Measurements from ENCODE around the gene IP6K3.

The IP6K3 gene

DNA sequence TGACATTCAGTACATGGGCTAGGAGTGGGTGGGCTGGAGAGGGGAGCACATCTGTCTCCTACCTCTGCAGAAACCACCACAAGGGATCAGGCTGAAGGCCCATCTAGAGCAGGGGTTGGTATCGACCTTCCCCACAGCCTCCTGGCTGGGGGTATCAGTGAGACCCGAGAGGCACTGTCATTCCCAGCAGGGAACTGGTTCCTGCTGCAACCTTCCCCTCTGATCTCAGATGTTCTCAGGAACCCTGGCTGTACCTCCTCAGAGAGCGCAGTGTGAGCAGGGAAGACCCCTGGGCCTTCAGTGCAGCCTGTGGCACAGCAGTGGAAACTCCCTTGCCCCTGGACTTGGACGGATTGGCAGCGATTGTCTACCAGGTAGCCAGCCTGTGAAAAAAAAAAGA, 7.8 kb downstream of the IP6K3 start:
- no peak for DNase-seq

GRCh38 chr6:33738153-33738552, 8.6 kb downstream of the IP6K3 start:
- no peak for DNase-seq

DNA sequence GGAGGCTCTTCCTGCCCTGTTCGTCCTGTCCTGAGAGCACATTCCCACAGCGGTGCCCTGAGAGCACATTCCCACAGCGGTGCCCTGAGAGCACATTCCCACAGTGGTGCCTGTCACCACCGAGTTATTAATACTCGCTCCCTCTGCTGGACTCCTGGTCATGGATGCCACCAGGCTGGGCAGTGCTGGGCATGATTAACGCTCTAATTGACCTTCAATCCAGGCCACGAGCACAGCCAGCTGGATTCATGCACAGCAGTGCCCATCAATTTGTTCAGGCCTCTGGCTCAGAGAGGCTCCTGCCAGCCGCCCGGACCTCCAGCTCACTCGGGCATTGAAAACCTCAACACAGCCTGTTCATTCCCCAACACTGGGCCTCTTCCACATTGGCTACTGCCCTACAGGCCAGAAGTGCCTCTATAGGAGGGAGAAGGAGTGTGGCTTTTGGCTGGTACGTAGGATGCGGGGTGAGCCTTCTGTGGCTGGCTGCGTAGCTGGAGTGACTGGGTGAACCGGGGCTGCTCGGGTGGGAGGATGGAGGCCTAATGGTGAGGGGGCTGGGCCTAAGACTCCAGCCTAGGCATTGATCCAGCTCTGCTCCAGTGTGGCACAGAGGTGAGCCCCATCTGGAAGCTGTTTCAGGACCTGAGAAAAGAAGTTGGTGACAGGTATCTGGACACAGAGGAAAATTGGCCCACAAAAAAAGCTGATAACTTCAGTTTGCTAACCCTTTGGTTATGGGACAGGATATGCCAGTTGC, 9.3 kb downstream of the IP6K3 start:
- no peak for DNase-seq

- no peak for DNase-seq
Measured at GRCh38 chr6:33735216-33735615, 11.5 kb downstream of the IP6K3 start.

GRCh38 chr6:33733709-33734007, 13.0 kb downstream of the IP6K3 start:
- no peak for DNase-seq

DNA sequence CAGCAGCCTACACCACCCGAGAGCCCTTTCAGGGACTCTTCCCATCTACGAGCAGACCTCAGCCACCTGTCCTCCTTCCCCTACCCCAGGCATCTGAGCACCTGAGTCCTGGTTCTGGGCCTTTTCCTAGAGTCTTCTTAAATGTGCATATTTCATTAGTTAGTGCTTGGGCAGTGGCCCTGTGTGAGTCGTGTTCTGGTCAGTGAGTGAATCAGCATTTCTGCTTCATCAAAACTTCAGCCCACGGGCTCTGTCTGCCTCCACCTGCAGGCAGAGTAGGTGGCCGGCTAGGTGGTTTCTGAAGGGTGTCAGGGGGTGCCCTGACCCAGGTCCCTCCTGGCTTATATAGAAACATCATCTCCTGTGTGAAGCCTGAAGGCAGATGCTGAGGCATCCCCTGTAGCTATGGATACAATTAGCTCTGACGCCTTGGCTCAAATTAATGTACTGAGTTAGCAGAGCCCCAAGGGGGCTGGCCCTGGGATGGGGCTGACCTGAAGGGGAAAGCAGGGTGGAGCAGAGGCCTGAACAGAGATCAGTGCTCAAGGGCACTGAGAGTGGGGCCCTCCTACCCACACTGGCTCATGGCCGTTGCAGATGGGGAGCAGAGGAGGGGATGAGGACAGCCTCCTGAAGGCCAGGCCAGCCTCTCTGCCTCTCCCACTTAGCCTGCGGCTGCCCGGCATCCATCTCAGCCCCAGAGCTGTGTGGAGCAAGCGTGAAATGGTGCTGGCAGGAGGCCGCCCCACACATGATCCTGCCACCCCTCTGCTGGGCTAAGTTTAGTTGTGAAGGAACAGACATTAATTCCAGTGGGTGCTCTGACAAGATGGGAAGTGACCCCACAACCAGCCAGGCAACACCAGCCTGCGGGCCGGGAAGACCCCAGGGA, 13.6 kb downstream of the IP6K3 start:
- no peak for DNase-seq

GRCh38 chr6:33732385-33732784, 14.3 kb downstream of the IP6K3 start:
- no peak for DNase-seq

- no peak for DNase-seq
Measured at GRCh38 chr6:33731751-33732282, 14.9 kb downstream of the IP6K3 start.

GRCh38 chr6:33731035-33731434, 15.7 kb downstream of the IP6K3 start:
- no peak for DNase-seq

DNA sequence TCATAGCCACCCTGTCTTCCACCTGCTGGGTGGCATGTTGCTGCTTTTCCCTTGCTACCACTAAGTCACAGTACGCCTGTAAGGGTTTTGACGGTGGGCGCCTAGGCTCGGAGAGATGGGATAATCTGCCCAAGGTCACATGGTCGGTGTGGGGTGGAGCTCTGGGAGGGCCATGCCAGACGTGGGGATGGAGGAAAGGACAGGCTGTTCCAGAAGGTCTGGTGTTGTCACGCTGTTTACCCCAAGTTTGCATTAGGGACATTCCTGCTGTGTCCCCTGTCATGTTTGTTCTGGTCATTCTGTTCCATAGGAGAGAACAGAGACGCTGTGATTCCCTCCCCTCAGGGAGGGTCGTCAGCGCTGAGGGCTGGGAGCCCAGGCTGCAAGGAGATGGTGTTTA, 16.1 kb downstream of the IP6K3 start:
- DNase-seq = no peak

- no peak for DNase-seq
Measured at GRCh38 chr6:33729059-33729458, 17.6 kb downstream of the IP6K3 start.

DNA sequence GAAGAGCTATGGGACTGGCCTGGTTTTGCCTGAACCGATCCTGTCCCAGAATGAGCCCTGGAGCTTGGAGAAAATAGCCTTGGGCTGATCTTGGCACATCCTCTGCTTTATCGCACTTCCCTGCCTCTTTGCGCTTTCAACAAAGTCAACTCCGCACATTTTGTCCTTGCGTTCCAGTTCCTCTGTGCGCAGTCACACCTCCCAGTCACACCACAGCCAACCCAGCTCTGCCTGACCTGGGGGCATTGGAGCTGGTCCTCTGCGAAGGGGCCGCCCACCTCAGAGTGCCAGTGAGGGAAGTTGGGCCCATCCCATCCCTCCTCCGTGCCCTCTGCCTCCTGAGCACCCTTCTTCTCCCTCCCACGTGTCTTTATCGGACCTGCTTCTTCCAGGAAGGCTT, 18.3 kb downstream of the IP6K3 start:
- no peak for DNase-seq

GRCh38 chr6:33727932-33728331, 18.8 kb downstream of the IP6K3 start:
- no peak for DNase-seq

DNA sequence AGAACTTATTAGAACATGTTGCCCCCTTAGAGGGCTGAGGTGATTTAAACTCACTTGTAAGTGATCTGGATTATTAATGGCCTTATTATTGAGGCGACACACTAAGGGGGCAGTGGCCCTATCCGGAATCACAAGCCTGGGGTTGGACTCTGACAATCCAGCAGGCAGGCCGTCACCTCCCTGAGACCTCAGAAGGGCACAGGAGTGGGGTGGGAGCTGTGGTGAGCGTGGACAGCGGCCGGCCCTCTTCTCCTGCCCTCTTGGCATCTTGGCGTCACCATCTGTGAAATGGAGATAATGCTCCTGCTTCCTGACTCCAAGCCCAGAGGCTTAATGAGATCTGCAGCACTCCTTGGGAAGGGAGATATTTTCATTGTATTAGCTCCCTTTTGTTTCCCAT, 19.6 kb downstream of the IP6K3 start:
- no peak for DNase-seq

DNA sequence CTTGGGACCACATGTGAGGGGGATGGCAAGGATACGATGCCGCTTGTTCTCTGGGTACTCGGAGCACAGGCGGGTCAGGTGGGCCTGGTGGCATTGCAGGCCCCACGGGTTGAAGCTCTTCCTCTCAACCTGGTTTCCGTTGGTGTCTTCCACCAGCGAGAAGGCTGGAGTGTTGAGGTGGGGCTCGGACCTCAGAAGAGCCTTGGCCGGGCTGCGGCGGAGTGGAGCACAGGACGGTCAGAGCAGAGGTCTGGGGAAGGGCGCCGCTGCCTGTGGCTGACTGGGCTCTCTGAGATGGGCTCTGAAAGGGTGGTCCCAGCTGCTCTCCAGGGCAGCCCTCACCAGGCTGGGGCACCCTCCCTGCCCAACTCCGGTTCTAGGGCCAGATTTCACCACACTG, 20.0 kb downstream of the IP6K3 start:
- no peak for DNase-seq

- DNase-seq = no peak
Measured at GRCh38 chr6:33725891-33726673, 20.6 kb downstream of the IP6K3 start.

GRCh38 chr6:33725222-33725621, 21.5 kb downstream of the IP6K3 start:
- DNase-seq = no peak

DNA sequence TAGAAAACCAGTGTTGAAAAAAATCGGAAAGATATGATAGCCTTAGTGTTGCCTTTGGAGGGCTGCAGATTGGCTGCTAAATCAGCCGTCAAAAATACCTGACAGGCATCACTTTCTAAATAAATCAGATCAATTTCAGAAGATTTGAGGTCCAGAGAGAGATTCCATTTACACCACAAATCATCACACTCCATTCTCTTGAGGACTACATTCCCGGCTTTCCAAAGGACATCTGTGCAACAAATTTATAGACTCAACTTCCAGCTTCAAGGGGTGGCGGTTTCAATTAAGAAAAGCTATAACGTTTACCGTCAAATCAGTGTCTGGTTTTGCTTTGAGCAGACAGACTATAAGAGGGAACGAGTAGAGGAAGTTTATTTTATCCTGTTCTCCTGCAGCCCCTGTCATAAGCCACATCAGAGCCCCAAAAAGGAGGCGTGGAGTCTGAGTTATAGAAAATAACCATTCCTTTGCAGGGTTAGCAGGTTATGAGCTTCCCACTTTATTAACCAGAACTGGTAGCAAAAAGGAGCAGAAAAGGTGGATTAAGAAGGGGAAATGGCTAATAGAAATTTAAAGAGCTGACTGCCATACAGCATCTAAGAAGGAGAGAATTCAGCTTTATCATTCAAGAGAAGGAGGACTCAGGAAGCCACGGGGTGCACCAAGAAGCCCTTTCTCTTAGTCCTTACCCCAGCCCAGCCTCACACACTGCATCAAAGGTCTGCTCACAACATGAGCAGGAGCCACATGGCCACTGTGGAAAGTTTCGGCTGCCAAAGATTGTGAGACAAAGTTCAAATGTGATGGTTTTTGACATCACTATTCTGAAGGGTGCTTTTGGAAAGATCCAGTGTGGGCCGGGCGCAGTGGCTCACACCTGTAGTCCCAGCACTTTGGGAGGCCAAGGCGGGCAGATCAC, 22.3 kb downstream of the IP6K3 start:
- peak; percentile 47 for DNase-seq

DNA sequence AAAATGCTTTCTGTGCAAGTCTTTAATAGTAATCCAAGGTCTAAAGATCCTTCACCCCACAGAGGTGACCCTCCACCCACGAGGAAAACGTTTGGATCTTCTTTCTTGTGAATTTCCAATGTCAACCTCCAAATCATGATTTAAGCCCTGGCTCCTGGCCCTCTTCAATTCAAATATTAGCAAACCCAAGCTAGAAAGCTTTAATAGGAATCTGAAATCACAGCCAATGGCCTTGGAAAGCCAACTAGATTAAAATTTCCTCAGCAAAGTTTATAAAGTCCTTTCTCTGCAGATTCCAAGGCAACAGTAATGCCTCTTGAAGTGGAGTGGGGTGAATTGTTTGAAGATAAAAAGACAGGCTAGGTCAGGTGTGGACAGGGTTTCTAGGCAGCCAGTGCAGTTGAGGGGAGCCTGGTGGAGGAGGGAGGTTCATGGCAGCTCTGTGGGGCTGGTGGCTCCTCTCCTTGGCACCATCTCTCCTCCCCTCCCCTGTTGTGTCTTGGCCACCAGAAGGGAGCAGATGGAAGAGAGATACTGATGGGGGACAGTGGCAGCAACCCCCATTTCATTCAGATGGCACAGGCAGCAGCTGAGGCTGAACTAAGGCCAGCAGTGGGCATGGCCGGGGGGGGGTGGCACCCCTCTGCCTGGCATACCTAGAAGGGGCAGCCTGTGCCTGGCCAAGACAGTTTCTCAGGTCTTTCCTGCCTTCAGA, 23.2 kb downstream of the IP6K3 start:
- no peak for DNase-seq

- no peak for DNase-seq
Measured at GRCh38 chr6:33722103-33722623, 24.5 kb downstream of the IP6K3 start.

- DNase-seq = no peak
Measured at GRCh38 chr6:33721508-33721907, 25.2 kb downstream of the IP6K3 start.

Data from CD4-positive, alpha-beta T cell treated with Interleukin-17A for 4 hours (primary cell).